HepG2 (cell line): ENCODE measurements around the gene MAP2K2. TPM values are rescaled to one million over a fixed set of nuclear protein-coding genes. Genes with fewer than 3 reads are reported as not detected.

Experiments
- AGO1 ChIP-seq: fragments of 200-400 bp; formaldehyde crosslinking; IDR thresholded peaks from 2 replicates; pipeline ENCODE4 v1.6.1; 2017; ENCODE audit warnings: mild to moderate bottlenecking, low read depth, low read length, moderate library complexity; ENCODE audit not compliant: poor library complexity, severe bottlenecking
- HDAC6 ChIP-seq: fragments of 200-600 bp; sonication (generic); IDR thresholded peaks from 2 replicates; pipeline ENCODE4 v1.7.0; 2017; ENCODE audit warnings: mild to moderate bottlenecking, antibody characterized with exemption, low read length, low read depth
- MTA3 ChIP-seq: sonication (generic); formaldehyde crosslinking; IDR thresholded peaks from 2 replicates; pipeline ENCODE4 v1.4.0; 2020; ENCODE audit warnings: missing genetic modification reagents
- NFE2L1 ChIP-seq: sonication (generic); formaldehyde crosslinking; IDR thresholded peaks from 2 replicates; pipeline ENCODE4 v1.4.0; 2020; ENCODE audit warnings: missing genetic modification reagents, mild to moderate bottlenecking, borderline replicate concordance
- SCMH1 ChIP-seq: sonication (generic); formaldehyde crosslinking; IDR thresholded peaks from 2 replicates; pipeline ENCODE4 v1.9.0; 2021; ENCODE audit warnings: missing genetic modification reagents, mild to moderate bottlenecking, borderline replicate concordance
- ZNF33A ChIP-seq: sonication (generic); formaldehyde crosslinking; IDR thresholded peaks from 2 replicates; pipeline ENCODE4 v1.5.1; 2020; ENCODE audit warnings: missing genetic modification reagents, mild to moderate bottlenecking, moderate library complexity, borderline replicate concordance
- ZNF761 ChIP-seq: sonication (generic); formaldehyde crosslinking; conservative IDR thresholded peaks from 2 replicates; pipeline ENCODE4 v1.4.0; 2020; ENCODE audit warnings: mild to moderate bottlenecking, missing genetic modification reagents
- polyA plus RNA-seq, 8 experiments: library from polyadenylated mRNA; depleted of rRNA in 3 of 8; stranded (reverse) in 7 of 8; unstranded in 1 of 8; fragments of >200 nt; fragmentation: Illumina TruSeq in 4 of 8; extraction: Trizol in 4 of 8; gene quantifications; 2 replicates each; pipeline versions ENCODE4 v1.2.1 to v1.2.3, GENCODE V29; 2011 to 2016; ENCODE audit warnings: low read depth in 4 of 8, missing spikeins in 1 of 8, mixed read lengths in 1 of 8; ENCODE audit not compliant: insufficient read depth in 1 of 8
- total RNA-seq, 5 experiments: library from RNA; depleted of rRNA; stranded (reverse); fragments of >200 nt; fragmentation: Illumina TruSeq; extraction: Trizol; gene quantifications; 2 replicates each; pipeline ENCODE4 v1.2.3, GENCODE V29; 2016; ENCODE audit warnings: low read depth in 1 of 5
- TF ChIP-seq, protein P1 (sequence below): sonication (generic); formaldehyde crosslinking; IDR thresholded peaks from 2 replicates; pipeline ENCODE4 v1.4.0; 2020; ENCODE audit warnings: missing genetic modification reagents
- TF ChIP-seq, protein P2 (sequence below): sonication (generic); formaldehyde crosslinking; IDR thresholded peaks from 2 replicates; pipeline ENCODE4 v1.4.0; 2020; ENCODE audit warnings: low read depth, mild to moderate bottlenecking, missing genetic modification reagents
- TF ChIP-seq, protein P3 (sequence below): sonication (generic); formaldehyde crosslinking; IDR thresholded peaks from 2 replicates; pipeline ENCODE4 v1.5.1; 2020; ENCODE audit warnings: missing genetic modification reagents, mild to moderate bottlenecking, borderline replicate concordance
- TF ChIP-seq, protein P4 (sequence below): IDR thresholded peaks from 2 replicates; pipeline ENCODE4 v1.6.1; 2016; ENCODE audit warnings: low read depth, borderline replicate concordance

MAP2K2 gene
- total and polyA plus RNA-seq, 2 of the 13 experiments (the other 11 are each of a cell fraction or from before 2014, with no cell fraction given), result 70.3 to 80.9 TPM

DNA sequence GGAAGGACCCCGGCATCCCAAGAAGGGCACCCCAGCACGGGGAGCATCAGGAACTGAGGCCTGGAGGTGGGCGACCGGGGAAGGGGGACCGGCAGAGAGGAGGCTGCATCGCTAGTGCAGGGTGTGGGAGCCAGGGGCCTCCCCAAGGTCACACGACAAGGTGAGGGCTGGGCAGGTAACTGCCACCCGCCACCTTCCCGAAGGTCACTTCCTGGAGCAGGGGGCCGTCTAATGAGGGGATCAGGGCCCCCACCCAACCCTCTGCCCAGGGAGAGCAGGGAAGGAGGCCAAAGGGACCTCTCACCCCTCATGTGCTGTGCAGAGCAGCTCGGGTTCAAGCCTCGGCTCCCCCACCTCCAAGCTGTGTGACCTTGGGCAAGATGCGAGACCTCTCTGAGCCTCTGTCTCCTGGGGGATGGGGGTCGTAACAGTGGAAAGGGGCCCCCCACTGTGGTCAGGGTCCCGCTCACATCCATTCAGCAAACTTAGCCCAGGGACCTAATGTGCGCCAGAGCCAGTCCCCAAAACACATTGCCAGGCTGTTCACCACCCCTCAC is 63.2 kb downstream of the MAP2K2 start (continued):
- TF ChIP-seq, protein P1, sequence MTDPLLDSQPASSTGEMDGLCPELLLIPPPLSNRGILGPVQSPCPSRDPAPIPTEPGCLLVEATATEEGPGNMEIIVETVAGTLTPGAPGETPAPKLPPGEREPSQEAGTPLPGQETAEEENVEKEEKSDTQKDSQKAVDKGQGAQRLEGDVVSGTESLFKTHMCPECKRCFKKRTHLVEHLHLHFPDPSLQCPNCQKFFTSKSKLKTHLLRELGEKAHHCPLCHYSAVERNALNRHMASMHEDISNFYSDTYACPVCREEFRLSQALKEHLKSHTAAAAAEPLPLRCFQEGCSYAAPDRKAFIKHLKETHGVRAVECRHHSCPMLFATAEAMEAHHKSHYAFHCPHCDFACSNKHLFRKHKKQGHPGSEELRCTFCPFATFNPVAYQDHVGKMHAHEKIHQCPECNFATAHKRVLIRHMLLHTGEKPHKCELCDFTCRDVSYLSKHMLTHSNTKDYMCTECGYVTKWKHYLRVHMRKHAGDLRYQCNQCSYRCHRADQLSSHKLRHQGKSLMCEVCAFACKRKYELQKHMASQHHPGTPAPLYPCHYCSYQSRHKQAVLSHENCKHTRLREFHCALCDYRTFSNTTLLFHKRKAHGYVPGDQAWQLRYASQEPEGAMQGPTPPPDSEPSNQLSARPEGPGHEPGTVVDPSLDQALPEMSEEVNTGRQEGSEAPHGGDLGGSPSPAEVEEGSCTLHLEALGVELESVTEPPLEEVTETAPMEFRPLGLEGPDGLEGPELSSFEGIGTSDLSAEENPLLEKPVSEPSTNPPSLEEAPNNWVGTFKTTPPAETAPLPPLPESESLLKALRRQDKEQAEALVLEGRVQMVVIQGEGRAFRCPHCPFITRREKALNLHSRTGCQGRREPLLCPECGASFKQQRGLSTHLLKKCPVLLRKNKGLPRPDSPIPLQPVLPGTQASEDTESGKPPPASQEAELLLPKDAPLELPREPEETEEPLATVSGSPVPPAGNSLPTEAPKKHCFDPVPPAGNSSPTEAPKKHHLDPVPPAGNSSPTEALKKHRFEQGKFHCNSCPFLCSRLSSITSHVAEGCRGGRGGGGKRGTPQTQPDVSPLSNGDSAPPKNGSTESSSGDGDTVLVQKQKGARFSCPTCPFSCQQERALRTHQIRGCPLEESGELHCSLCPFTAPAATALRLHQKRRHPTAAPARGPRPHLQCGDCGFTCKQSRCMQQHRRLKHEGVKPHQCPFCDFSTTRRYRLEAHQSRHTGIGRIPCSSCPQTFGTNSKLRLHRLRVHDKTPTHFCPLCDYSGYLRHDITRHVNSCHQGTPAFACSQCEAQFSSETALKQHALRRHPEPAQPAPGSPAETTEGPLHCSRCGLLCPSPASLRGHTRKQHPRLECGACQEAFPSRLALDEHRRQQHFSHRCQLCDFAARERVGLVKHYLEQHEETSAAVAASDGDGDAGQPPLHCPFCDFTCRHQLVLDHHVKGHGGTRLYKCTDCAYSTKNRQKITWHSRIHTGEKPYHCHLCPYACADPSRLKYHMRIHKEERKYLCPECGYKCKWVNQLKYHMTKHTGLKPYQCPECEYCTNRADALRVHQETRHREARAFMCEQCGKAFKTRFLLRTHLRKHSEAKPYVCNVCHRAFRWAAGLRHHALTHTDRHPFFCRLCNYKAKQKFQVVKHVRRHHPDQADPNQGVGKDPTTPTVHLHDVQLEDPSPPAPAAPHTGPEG (CRISPR knock-in tag), result no peak
- TF ChIP-seq, protein P2, sequence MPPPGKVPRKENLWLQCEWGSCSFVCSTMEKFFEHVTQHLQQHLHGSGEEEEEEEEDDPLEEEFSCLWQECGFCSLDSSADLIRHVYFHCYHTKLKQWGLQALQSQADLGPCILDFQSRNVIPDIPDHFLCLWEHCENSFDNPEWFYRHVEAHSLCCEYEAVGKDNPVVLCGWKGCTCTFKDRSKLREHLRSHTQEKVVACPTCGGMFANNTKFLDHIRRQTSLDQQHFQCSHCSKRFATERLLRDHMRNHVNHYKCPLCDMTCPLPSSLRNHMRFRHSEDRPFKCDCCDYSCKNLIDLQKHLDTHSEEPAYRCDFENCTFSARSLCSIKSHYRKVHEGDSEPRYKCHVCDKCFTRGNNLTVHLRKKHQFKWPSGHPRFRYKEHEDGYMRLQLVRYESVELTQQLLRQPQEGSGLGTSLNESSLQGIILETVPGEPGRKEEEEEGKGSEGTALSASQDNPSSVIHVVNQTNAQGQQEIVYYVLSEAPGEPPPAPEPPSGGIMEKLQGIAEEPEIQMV (CRISPR knock-in tag), result no peak
- TF ChIP-seq, protein P3, sequence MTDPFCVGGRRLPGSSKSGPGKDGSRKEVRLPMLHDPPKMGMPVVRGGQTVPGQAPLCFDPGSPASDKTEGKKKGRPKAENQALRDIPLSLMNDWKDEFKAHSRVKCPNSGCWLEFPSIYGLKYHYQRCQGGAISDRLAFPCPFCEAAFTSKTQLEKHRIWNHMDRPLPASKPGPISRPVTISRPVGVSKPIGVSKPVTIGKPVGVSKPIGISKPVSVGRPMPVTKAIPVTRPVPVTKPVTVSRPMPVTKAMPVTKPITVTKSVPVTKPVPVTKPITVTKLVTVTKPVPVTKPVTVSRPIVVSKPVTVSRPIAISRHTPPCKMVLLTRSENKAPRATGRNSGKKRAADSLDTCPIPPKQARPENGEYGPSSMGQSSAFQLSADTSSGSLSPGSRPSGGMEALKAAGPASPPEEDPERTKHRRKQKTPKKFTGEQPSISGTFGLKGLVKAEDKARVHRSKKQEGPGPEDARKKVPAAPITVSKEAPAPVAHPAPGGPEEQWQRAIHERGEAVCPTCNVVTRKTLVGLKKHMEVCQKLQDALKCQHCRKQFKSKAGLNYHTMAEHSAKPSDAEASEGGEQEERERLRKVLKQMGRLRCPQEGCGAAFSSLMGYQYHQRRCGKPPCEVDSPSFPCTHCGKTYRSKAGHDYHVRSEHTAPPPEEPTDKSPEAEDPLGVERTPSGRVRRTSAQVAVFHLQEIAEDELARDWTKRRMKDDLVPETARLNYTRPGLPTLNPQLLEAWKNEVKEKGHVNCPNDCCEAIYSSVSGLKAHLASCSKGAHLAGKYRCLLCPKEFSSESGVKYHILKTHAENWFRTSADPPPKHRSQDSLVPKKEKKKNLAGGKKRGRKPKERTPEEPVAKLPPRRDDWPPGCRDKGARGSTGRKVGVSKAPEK (CRISPR knock-in tag), result no peak
- TF ChIP-seq ZNF33A (CRISPR knock-in tag) (no peak), ZNF761 (no peak), HDAC6 (no peak), AGO1 (peak; percentile 10), SCMH1 (CRISPR knock-in tag) (no peak), MTA3 (no peak), NFE2L1 (CRISPR knock-in tag) (no peak)
- TF ChIP-seq, protein P4, sequence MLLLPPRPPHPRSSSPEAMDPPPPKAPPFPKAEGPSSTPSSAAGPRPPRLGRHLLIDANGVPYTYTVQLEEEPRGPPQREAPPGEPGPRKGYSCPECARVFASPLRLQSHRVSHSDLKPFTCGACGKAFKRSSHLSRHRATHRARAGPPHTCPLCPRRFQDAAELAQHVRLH, result peak; percentile 47; the same call in 1 of the 2 replicates
